NK-92 treated with Interleukin-12 subunit alpha and Interleukin-12 subunit beta, amount 100 ng/mL, for 24 hours (cell line): Measurements from ENCODE around the gene EML3.
"Not testable (repeated sequence)": the region's sequence is repeated elsewhere in the genome, so short reads cannot be mapped to it uniquely, and the experiment has no call there.

Experiments used
- DNase-seq: peaks from one replicate; lab custom pipeline; 2025; lab: John Stamatoyannopoulos, UW

Gene EML3, protein sequence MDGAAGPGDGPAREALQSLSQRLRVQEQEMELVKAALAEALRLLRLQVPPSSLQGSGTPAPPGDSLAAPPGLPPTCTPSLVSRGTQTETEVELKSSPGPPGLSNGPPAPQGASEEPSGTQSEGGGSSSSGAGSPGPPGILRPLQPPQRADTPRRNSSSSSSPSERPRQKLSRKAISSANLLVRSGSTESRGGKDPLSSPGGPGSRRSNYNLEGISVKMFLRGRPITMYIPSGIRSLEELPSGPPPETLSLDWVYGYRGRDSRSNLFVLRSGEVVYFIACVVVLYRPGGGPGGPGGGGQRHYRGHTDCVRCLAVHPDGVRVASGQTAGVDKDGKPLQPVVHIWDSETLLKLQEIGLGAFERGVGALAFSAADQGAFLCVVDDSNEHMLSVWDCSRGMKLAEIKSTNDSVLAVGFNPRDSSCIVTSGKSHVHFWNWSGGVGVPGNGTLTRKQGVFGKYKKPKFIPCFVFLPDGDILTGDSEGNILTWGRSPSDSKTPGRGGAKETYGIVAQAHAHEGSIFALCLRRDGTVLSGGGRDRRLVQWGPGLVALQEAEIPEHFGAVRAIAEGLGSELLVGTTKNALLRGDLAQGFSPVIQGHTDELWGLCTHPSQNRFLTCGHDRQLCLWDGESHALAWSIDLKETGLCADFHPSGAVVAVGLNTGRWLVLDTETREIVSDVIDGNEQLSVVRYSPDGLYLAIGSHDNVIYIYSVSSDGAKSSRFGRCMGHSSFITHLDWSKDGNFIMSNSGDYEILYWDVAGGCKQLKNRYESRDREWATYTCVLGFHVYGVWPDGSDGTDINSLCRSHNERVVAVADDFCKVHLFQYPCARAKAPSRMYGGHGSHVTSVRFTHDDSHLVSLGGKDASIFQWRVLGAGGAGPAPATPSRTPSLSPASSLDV

GRCh38 chr11:62612366-62613290, at the start of gene EML3, which contains the start of gene ROM1:
EML3 (minus strand) TSS chr11:62612775; CDS start chr11:62612457, 318 bp downstream.
ROM1 (plus strand) TSS chr11:62613257; CDS start chr11:62613282, 25 bp downstream.
- DNase-seq = peak; percentile 90

DNA sequence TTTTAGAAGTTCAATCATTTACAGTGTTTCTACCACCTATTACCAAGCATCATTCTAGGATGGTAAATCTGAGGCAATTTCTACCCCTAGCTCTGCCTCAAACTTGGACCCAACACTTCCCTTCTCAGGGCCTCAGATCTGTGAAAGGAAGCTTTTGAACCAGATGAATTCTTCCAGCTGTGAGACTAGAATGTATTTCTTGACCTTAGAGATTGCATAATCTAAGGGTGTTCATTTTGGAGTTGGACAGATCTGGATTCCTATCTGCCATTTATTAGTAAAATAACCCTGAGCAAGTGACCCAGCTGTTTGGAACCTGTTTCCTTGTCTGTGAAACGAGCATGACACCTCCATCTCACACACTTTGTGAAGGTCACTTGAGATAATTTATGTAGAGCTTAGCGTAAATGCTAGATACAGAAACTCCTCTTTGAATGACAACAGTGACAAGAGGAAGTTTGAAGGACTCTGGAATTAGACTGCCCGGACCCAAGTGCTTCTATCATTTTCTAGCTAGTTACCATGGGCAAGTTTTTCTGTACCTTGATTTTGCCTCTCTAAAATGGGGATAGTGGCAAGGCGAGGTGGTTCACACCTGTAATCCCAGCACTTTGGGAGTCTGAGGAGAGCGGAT, 44.3 kb upstream of the EML3 start:
- no peak for DNase-seq

DNA sequence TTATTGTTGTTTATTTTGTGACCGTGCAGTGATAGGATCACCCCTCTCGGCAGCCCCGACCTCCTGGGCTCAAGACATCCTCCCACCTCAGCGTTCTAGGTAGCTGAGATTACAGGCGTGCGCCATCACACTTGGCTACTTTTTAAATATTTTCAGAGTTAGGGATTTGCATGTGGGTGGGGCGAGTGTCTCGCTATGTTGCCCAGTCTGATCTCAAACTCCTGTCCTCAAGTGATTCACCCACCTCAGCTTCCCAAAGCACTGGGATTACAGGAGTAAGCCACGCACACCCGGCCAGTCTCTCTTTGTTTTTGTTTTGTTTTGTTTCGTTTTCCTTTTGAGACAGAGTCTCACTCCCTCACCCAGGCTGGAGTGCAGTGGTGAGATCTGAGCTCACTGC, 41.7 kb upstream of the EML3 start:
- DNase-seq = no peak

GRCh38 chr11:62652161-62653006, 39.8 kb upstream of the EML3 start:
- peak; percentile 57 for DNase-seq

- not testable (repeated sequence) for DNase-seq
Observed at GRCh38 chr11:62650283-62650682, 37.7 kb upstream of the EML3 start.

GRCh38 chr11:62649486-62649885, 36.9 kb upstream of the EML3 start:
- no peak for DNase-seq

GRCh38 chr11:62648967-62649364, 36.4 kb upstream of the EML3 start:
- DNase-seq = no peak

DNA sequence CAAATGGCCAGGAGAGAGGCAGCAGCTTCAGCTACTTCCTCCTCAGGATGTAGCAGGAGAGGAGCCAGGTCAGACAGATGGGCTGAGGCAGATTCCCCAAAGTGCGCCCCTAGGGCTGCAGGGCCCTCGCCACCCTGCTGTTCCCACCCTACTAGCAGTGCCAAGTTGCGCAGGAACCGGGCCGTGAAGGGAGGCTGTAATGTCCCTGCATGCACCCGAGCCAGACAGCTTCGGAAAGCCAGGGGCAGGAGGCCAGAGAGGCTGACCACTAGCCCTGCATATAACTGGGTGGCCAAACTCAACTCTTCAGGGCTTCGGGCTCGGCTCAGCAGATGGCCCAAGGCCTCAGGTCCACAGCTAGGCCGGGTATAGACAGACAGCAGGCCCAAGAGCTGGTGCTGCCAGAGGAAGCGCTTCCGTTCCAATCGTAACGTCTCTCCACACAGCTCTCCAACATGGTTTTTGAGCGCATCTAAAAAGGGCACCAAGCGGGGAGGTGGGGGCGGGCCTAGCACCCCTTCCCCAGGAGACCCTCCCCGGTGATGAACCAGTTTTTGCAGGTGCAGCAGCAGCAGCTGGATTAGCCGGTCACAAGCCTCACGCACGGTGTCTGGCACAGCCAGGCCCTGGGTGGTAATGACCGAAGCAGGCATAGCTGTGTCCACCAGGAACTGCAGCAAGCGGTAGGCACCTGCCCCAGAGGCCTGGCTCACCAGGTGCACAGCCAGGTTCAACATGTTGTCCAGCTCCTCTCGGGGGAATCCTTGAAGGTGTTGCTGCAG, 35.8 kb upstream of the EML3 start:
- DNase-seq = no peak

GRCh38 chr11:62647609-62648005, 35.0 kb upstream of the EML3 start:
- no peak for DNase-seq

GRCh38 chr11:62646825-62647608, 34.4 kb upstream of the EML3 start:
- DNase-seq = no peak

GRCh38 chr11:62645946-62646824, 33.6 kb upstream of the EML3 start, which contains the start of gene GANAB:
GANAB (minus strand) TSS chr11:62646613; CDS start chr11:62646599, 14 bp downstream.
- DNase-seq = peak; percentile 98

DNA sequence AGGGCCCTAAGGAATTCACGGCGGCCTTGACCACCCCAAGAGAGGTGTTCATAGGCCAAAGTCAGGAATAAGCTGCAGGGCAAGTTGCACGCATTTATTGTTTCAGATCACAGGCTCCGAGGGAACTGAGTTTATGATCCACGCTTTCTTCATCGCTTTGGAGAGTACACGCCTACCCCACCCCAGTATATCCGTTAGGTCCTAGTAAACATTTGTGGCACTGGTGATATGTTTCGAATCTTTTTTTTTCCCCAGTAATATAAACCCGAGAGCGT, 33.0 kb upstream of the EML3 start:
- no peak for DNase-seq

GRCh38 chr11:62644220-62644619, 31.6 kb upstream of the EML3 start:
- no peak for DNase-seq

DNA sequence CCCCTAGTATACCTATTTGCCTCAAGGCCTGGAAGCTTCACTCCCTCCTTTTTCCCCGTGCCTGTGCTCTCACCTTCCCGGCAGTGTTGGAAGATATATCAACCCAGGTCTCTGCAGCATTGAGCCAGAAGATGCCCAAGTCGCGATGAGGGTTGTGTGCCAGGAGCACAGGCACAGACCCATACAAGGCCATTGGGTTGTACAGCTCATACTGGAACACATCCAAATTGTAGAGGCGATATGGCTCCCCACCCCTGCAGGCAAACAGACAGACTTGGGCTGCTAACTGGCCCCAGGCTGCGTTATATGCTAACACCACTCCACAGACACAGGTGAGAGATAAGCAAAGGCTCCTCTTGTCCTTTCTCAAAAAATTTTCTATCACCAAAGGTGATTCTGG, 19.9 kb upstream of the EML3 start:
- no peak for DNase-seq

DNA sequence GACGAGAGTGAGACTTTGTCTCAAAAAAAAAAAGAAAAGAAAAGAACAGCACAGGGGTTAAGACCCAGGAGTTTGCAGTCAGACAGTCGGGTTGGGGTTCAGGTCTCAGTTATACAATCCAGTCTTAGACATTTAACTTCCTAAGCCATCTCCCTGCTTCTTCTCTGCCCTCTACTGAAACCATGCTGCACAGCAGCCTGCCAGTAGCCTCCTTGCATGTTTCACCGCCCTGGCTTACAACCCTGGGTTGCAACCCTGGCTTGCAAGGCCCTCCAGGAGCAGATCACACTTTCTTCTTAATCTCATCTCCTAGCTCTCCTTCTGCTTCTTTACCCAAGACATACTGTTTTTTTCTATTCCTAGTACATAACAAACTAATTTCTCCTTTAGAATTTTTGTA, 15.1 kb upstream of the EML3 start:
- no peak for DNase-seq

DNA sequence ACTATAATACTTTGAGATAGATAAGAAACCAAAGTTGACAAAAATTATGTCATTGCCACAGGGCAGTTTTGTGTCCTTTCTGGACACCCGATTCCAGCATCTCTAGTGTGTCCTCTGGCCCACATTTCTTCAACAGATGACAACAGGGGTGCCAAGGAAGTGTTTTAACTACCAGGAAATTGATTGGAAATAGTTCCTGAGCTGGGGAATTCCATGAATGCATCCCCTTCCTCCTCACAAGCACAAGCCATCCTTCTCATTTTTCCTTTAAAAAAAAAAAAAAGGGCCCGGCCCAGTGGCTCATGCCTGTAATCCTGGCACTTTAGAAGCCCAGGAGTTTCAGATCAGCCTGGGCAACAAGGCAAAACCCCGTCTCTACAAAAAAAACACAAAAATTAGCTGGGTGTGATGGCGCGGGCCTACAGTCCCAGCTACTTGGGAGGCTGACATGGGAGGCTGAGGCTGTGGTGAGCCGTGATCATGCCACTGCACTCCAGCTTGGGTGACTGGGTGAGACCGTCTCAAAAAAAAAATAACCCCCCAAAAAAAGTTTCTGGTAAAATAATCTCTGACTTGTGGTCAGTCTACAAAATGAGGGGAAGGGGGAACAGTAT, 10.0 kb upstream of the EML3 start:
- no peak for DNase-seq
